ENCODE measurements around the gene U2AF2. TPM values are rescaled to one million over a fixed set of nuclear protein-coding genes. Genes with fewer than 3 reads are reported as not detected.

Gene U2AF2
- total and polyA plus RNA-seq, 2 of the 8 experiments (the other 6 are each of a cell fraction or from before 2014, with no cell fraction given), result 162 to 252 TPM

- no peak overlapping the region for H4K8ac ChIP-seq (ENCODE audit: extremely low read depth, insufficient read depth, low read length)
- no peak overlapping the region for H2BK12ac ChIP-seq (ENCODE audit: low read depth, low read length)
- no peak overlapping the region for H3K23ac ChIP-seq (ENCODE audit: insufficient read length)
- POLR2A ChIA-PET (ENCODE audit: partially characterized antibody), result interaction anchor here (9.2 kb wide), 1 partner anchor 17 kb away, joined by 96 read pairs; no protein-coding TSS in a partner anchor
- H3K79me2 ChIP-seq (ENCODE audit: control insufficient read depth in 1 of 2, insufficient read depth in 2 of 2, low read length in 2 of 2), result peaks cover 2 to 4% of the 10 kb centered on the region in 2 experiments
- H3K14ac ChIP-seq (ENCODE audit: insufficient read length), result no peak overlapping the region
- no peak overlapping the region for H3K4me2 ChIP-seq (ENCODE audit: insufficient read depth in 1 of 2, low read depth in 2 of 2, low read length in 2 of 2)
- H3K9me3 ChIP-seq (ENCODE audit: insufficient read depth in 2 of 2, low read depth in 1 of 2, low read length in 1 of 2), result no peaks in the 10 kb centered on the region
- no peak overlapping the region for H3K4me3 ChIP-seq (ENCODE audit: extremely low read depth in 1 of 4, insufficient read depth in 2 of 4, low read depth in 3 of 4, low read length in 4 of 4)
- H3K79me1 ChIP-seq (ENCODE audit: low read depth, low read length), result peaks cover 2% of the 10 kb centered on the region; the same call in 1 of the 2 replicates
- no peak for FAIRE-seq
- no peak overlapping the region for H2BK15ac ChIP-seq (ENCODE audit: low read length)
- no peak overlapping the region for H3K56ac ChIP-seq (replicated peaks; ENCODE audit: insufficient read length, low read depth, low read length)
- H3K27me3 ChIP-seq (replicated peaks in 1 of 4; ENCODE audit: control insufficient read depth in 3 of 4, extremely low read depth in 1 of 4, insufficient read depth in 3 of 4, low read length in 3 of 4), result no peaks in the 10 kb centered on the region
- no peak overlapping the region for H4K91ac ChIP-seq (replicated peaks; ENCODE audit: insufficient read length, low read length)
- H3K4ac ChIP-seq (replicated peaks; ENCODE audit: insufficient read length, low read depth, low read length), result no peak overlapping the region
- peaks cover 0 to 8% (median 3%) of the 10 kb centered on the region in 4 experiments; a peak in 5 of 7 replicates for H3K4me1 ChIP-seq (replicated peaks in 1 of 4; ENCODE audit: control insufficient read depth in 3 of 4, insufficient read depth in 4 of 4, low read length in 3 of 4)
- peaks cover 11% of the 10 kb centered on the region for H3K23me2 ChIP-seq (ENCODE audit: low read depth, low read length)
- WGBS, 2 experiments (ENCODE audit: extremely low coverage in 1 of 2, insufficient coverage in 1 of 2, insufficient read length in 1 of 2, insufficient replicate concordance in 2 of 2, low coverage in 1 of 2, low lambda C conversion rate in 2 of 2, missing lambda C conversion rate in 1 of 2), result 91% methylated on average over 17 of the region's 17 CpGs; no CpG with 5 or more reads in 1 of the 2 experiments
- H2AFZ ChIP-seq (ENCODE audit: low read length), result no peak overlapping the region
- no peak overlapping the region for H3K18ac ChIP-seq (ENCODE audit: extremely low read depth, low read length)
- H3K27ac ChIP-seq (ENCODE audit: low read depth, low read length), result no peak overlapping the region
- H2BK120ac ChIP-seq (replicated peaks; ENCODE audit: low read depth, low read length), result no peak overlapping the region
- no peaks in the 10 kb centered on the region for H4K20me1 ChIP-seq (replicated peaks in 1 of 2; ENCODE audit: control insufficient read depth in 1 of 2, insufficient read depth in 2 of 2, low read length in 2 of 2)
- H2BK5ac ChIP-seq (ENCODE audit: low read depth, low read length), result no peak overlapping the region
- no peak overlapping the region for H2BK20ac ChIP-seq (ENCODE audit: low read length)
- H3K36me3 ChIP-seq (ENCODE audit: control insufficient read depth in 2 of 4, insufficient read depth in 4 of 4, low read length in 3 of 4), result peaks cover 0 to 3% (median 1%) of the 10 kb centered on the region in 4 experiments; a peak in 2 of 8 replicates
- H2AK5ac ChIP-seq (ENCODE audit: low read depth, low read length), result no peak overlapping the region
- CTCF ChIA-PET (ENCODE audit: partially characterized antibody), result interaction anchor here (0.9 to 6.9 kb wide), 2 partner anchors 19 to 21 kb away, joined by 3 to 56 read pairs; no protein-coding TSS in a partner anchor
- DNase-seq (ENCODE audit: low read depth in 1 of 2, low spot score in 2 of 2), result no peak
- no peak overlapping the region for H4K5ac ChIP-seq (ENCODE audit: insufficient read length, low read depth, low read length)
- no peak overlapping the region for H3K9ac ChIP-seq (replicated peaks in 1 of 4; ENCODE audit: extremely low read depth in 1 of 4, low read depth in 3 of 4, low read length in 3 of 4)
- TF ChIP-seq JUN (IDR thresholded peaks at IDR 0.05; ENCODE audit: low read depth, low read length), result no peak
- TF ChIP-seq SIN3A (conservative IDR thresholded peaks at IDR 0.05 in 1 of 2, IDR thresholded peaks at IDR 0.05 in 1 of 2; ENCODE audit: low read depth in 1 of 2, low read length in 2 of 2), result no peak
- TF ChIP-seq ATF3 (IDR thresholded peaks at IDR 0.05; ENCODE audit: insufficient read depth, low read depth, low read length), result no peak
- TF ChIP-seq EGR1 (IDR thresholded peaks at IDR 0.05; ENCODE audit: borderline replicate concordance, low read depth, low read length), result no peak
- TF ChIP-seq POLR2AphosphoS5 (IDR thresholded peaks at IDR 0.05; ENCODE audit: low read depth, low read length), result no peak
- TF ChIP-seq GTF2F1 (IDR thresholded peaks at IDR 0.05; ENCODE audit: borderline replicate concordance, low read depth, low read length), result no peak
- no peak for TF ChIP-seq RFX5 (IDR thresholded peaks at IDR 0.05; ENCODE audit: borderline replicate concordance, low read depth, low read length)
- no peak for TF ChIP-seq ZNF274 (IDR thresholded peaks at IDR 0.05; ENCODE audit: borderline replicate concordance, extremely low read depth, low read length)
- TF ChIP-seq CHD1 (IDR thresholded peaks at IDR 0.05; ENCODE audit: low read depth, low read length), result no peak
- no peak for TF ChIP-seq BCL11A (IDR thresholded peaks at IDR 0.05; ENCODE audit: low read depth in 2 of 2, low read length in 2 of 2)
- TF ChIP-seq CREB1 (IDR thresholded peaks at IDR 0.05), result no peak
Observed at GRCh38 chr19:55650602-55651230, 4.1 kb upstream of the U2AF2 start.

Measured in H1 (cell line).